ENCODE measurements around the gene TTC36. TPM values are rescaled to one million over a fixed set of nuclear protein-coding genes. Genes with fewer than 3 reads are reported as not detected.

Gene TTC36
- polyA plus RNA-seq, 1 donor from 2014 or later, result 4.3 TPM

GRCh38 chr11:118565051-118565450, 37.8 kb downstream of the TTC36 start:
- H3K79me2 ChIP-seq (replicated peaks; ENCODE audit: insufficient read depth, low read length), result no peaks in the 10 kb centered on the region
- H3K4me2 ChIP-seq (ENCODE audit: low read length), result no peak overlapping the region
- no peaks in the 10 kb centered on the region for H3K36me3 ChIP-seq (ENCODE audit: insufficient read depth, low read length)
- H3K4me3 ChIP-seq (ENCODE audit: low read length), result peak overlapping the region; percentile 64
- H3K9me3 ChIP-seq (ENCODE audit: low read length), result no peaks in the 10 kb centered on the region
- no peak overlapping the region for H2AFZ ChIP-seq (ENCODE audit: low read depth, low read length)
- no peaks in the 10 kb centered on the region for H3F3A ChIP-seq (ENCODE audit: insufficient read depth, low read length, poor library complexity, severe bottlenecking)
- no peaks in the 10 kb centered on the region for H4K20me1 ChIP-seq (ENCODE audit: insufficient read depth)
- H3K9ac ChIP-seq (ENCODE audit: low read length), result no peak overlapping the region
- no peaks in the 10 kb centered on the region for H3K9me2 ChIP-seq (ENCODE audit: insufficient read depth, low read length)
- no peak overlapping the region for H3K27ac ChIP-seq (ENCODE audit: low read length)
- TF ChIP-seq EZH2 (IDR thresholded peaks at IDR 0.05; ENCODE audit: borderline replicate concordance, insufficient read depth, low read length, poor library complexity, severe bottlenecking) (no peak), MXI1 (conservative IDR thresholded peaks at IDR 0.05; ENCODE audit: poor library complexity, severe bottlenecking) (no peak), SMC3 (conservative IDR thresholded peaks at IDR 0.05; ENCODE audit: poor library complexity) (no peak), CTCF (IDR thresholded peaks at IDR 0.05; ENCODE audit: poor library complexity, severe bottlenecking) (no peak), TAF1 (IDR thresholded peaks at IDR 0.05; ENCODE audit: low read depth) (no peak), EP300 (conservative IDR thresholded peaks at IDR 0.05; ENCODE audit: poor library complexity, severe bottlenecking) (no peak), RAD21 (conservative IDR thresholded peaks at IDR 0.05) (no peak), REST (IDR thresholded peaks at IDR 0.05; ENCODE audit: borderline replicate concordance) (no peak), POLR2AphosphoS5 (IDR thresholded peaks at IDR 0.05) (no peak)
- H3K27me3 ChIP-seq (ENCODE audit: insufficient read depth, low read depth, low read length), result no peaks in the 10 kb centered on the region

GRCh38 chr11:118569670-118570069, 42.4 kb downstream of the TTC36 start:
- Histone ChIP-seq H3F3A (ENCODE audit: insufficient read depth, low read length, poor library complexity, severe bottlenecking) (peaks cover 3% of the 10 kb centered on the region), H3K27ac (ENCODE audit: low read length) (no peak overlapping the region), H3K9me3 (ENCODE audit: low read length) (no peaks in the 10 kb centered on the region), H3K27me3 (ENCODE audit: insufficient read depth, low read depth, low read length) (no peaks in the 10 kb centered on the region), H4K20me1 (ENCODE audit: insufficient read depth) (no peaks in the 10 kb centered on the region), H3K4me3 (ENCODE audit: low read length) (no peak overlapping the region), H3K79me2 (replicated peaks; ENCODE audit: insufficient read depth, low read length) (peaks cover 25% of the 10 kb centered on the region), H3K9ac (ENCODE audit: low read length) (no peak overlapping the region), H3K9me2 (ENCODE audit: insufficient read depth, low read length) (no peaks in the 10 kb centered on the region), H3K36me3 (ENCODE audit: insufficient read depth, low read length) (no peaks in the 10 kb centered on the region), H2AFZ (ENCODE audit: low read depth, low read length) (no peak overlapping the region), H3K4me2 (ENCODE audit: low read length) (no peak overlapping the region)
- no peak for TF ChIP-seq MXI1 (conservative IDR thresholded peaks at IDR 0.05; ENCODE audit: poor library complexity, severe bottlenecking)
- TF ChIP-seq CTCF (IDR thresholded peaks at IDR 0.05; ENCODE audit: poor library complexity, severe bottlenecking), result no peak
- no peak for TF ChIP-seq EZH2 (IDR thresholded peaks at IDR 0.05; ENCODE audit: borderline replicate concordance, insufficient read depth, low read length, poor library complexity, severe bottlenecking)
- TF ChIP-seq POLR2AphosphoS5 (IDR thresholded peaks at IDR 0.05), result no peak
- no peak for TF ChIP-seq TAF1 (IDR thresholded peaks at IDR 0.05; ENCODE audit: low read depth)
- no peak for TF ChIP-seq SMC3 (conservative IDR thresholded peaks at IDR 0.05; ENCODE audit: poor library complexity)
- no peak for TF ChIP-seq EP300 (conservative IDR thresholded peaks at IDR 0.05; ENCODE audit: poor library complexity, severe bottlenecking)
